ENCODE measurements around the gene DCTN4.

DCTN4 gene

GRCh38 chr5:150740992-150741391 lies 17.8 kb downstream of the DCTN4 start:
- no peak for DNase-seq (ENCODE audit: low read depth in 2 of 2)

DNA sequence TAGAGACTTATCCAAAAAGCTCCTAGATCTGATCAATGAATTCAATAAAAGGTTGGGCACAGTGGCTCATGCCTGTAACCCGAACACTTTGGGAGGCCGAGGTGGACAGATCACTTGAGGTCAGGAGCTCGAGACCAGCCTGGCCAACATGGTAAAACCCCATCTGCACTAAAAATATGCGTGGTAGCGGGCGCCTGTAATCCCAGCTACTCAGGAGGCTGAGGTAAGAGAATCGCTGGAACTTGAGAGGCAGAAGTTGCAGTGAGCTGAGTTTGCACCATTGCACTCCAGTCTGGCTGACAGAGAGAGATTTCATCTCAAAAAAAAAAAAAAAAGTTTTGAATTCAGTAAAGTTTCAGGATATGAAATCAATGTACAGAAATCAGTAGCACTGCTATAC lies 20.0 kb downstream of the DCTN4 start:
- DNase-seq (ENCODE audit: low read depth in 2 of 2), result no peak

DNA sequence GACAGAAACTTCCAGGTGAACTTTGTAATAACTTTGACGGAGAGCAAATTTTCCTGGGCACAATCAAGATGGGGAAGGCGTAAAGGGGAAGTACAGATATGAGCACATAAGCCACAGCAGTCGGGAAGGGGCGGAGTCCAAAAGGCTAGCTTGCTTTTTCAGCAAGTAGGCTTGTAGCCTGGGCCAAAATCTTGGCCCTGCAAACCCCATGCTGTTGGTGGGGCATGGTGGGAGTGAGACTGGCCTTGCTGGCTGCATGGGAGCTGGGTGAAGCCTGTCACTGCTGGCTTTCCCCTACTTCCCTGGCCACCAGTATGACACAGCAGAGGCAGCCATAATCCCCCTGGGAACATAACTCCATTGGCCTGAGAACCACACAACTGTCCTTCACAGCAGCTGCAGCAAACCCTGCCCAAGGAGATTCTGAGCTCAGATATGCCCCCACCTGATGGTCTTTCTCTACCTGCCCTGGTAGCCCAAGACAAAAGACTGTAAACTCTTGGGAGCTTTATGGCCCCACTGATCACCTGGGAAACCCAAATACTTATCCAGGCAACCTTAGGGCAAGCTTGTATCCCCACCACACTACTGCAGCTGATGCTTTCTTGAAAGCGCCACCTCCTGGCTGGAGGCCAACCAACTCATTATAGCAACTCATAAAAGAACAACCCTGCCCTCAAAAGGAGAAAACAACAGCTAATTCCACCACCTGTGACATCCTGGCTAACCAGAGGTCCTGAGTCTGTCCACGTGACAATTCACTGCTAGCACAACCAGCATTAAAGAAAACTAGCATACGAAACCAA lies 24.0 kb downstream of the DCTN4 start:
- peak; percentile 7 to 10 for DNase-seq (ENCODE audit: low read depth in 2 of 2)

DNA sequence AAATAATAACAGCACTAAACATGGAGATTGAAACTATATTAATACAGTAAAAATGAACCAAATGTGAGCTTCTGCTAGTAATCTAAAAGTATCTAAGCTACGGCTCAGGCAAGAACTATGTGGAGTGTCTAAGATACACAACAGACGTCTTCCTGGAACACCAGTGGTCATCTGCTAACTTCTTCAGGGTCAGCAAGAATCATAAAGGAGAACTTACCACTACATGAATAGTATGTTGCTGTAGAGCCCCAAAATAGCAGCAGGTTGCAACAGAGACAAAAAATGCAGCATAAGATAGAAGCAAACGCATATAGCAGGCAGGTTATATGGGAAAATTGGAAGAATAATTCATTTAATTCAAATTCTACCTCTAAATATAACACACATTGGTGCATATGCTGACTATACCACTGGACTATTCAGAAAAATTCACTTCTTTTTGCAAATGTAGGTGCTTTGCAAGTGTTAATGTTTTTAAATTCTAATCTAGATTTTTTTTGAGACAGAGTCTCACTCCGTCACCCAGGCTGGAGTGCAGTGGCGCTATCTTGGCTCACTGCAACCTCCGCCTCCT lies 27.1 kb downstream of the DCTN4 start:
- DNase-seq (ENCODE audit: low read depth in 2 of 2), result no peak

DNA sequence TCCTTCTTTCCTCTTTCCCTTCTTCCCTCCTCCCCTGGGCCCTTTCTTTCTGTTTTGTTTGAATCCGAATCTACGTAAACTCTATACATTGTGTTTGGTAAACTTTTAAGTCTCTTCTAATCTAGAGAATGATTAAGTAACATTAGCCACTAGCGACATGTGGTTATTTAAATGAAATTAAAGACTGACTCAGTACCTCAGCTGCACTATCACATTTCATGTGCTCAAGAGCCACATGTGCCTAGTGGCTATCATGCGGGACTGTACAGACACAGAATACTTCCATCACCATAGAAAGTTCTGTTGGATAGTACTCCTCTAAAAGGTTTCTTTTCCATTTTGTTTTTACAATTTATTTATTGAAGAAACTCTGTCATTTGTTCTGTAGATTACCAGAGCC lies 29.0 kb downstream of the DCTN4 start:
- no peak for DNase-seq (ENCODE audit: low read depth in 2 of 2)

- DNase-seq (ENCODE audit: low read depth in 2 of 2), result no peak
Observed at GRCh38 chr5:150723845-150724244, 35.0 kb downstream of the DCTN4 start.

DNA sequence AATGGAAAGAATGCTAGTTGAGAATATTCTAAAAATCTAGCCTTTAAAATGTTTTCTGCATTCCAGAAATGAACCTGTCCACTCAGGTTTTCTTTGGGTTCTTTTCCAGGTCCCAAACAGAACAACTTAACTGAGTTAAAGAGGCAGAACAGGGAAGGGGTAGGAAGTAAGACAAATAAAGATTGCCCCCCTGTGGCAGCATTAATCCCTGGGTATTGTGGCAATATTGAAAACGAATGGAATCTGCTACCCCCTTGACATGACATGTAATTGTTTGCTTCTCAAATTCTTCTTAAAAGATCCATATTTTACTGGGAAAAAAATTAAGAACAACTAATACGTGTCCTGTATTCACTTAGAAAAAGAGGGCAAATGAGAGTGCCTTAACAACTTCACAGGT lies 48.7 kb downstream of the DCTN4 start:
- DNase-seq (ENCODE audit: low read depth in 2 of 2), result no peak

GRCh38 chr5:150706776-150707390 lies 51.9 kb downstream of the DCTN4 start:
- DNase-seq (ENCODE audit: low read depth in 2 of 2), result no peak

DNA sequence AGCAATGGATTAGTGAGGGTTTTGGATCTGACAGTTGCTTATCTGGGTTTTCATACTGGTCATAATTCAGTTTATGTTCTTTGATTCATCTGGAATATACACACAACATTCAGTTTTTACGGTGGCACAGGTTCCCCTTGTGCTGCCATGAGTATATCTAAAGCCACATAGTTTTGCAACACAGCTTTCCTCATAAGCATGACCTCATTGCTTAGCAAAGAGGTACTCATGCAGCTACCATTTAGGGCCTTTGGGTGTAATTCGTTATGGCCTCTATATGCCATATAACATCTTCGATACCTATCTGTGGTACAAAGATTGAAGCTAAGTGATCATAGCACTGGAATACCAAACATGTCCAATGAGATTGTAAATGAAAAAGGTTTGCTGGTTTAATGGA lies 55.1 kb downstream of the DCTN4 start:
- no peak for DNase-seq (ENCODE audit: low read depth in 2 of 2)

- peak; percentile 82 to 86 for DNase-seq (ENCODE audit: low read depth in 2 of 2)
Observed at GRCh38 chr5:150700594-150701377, 58.0 kb downstream of the DCTN4 start, which contains the start of gene RBM22. Gene RBM22, minus strand, starts transcription at chr5:150701062. Its CDS starts 77 bp downstream, at chr5:150700985.

DNA sequence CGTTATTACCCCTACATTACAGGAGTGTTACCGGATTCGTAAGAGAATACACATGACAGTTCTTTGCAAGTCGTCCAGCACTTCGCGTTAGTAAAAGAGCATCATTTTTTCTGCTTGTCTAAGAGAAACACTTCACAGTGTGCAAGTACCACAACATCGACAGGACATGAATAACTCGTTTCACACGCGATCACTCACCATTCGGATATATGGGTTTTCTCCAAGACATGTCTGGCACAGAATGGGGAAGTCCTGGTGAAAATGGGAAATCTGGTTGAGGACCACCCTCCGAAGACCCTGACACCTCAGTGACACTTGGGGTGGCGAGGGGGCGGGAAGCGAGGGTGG lies 58.6 kb downstream of the DCTN4 start:
- DNase-seq (ENCODE audit: low read depth in 2 of 2), result no peak

DNA sequence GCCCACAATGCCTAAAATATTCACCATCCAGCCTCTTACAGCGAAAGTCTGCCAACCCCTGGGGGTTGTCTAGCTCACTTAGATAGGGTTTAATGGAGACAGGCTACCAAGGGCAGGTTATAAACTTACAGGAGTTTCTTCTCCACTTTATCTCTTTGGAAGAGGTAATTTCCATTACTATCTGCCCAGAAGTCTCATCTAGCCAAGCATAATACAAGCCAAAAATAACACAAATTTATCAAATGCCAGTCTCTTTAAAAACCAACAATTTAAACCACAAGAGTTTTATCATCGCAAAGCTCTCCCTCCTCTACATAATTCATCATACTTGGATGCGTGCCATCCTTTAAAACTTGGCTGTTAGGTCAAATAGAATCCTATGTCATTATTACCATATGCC lies 64.2 kb downstream of the DCTN4 start:
- DNase-seq (ENCODE audit: low read depth in 2 of 2), result no peak

DNA sequence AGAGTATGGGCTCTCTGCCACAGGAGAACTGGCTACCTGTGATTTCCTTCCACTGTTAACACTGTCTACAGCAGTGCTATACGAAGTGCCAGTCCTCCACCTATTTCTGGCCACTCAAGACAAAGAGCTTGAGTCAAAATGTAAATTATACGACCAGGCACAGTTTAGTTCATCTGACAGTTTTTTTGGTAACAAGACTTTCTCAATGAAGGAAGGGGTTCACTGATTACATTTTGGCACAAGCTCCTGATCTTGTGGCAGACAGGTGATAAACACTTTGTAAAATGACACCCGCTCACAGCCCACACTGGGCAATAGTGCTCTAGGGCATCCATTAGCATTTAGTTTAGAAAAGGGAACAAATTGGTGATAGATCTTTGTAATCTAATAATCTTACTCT lies 66.5 kb downstream of the DCTN4 start:
- DNase-seq (ENCODE audit: low read depth in 2 of 2), result no peak

DNA sequence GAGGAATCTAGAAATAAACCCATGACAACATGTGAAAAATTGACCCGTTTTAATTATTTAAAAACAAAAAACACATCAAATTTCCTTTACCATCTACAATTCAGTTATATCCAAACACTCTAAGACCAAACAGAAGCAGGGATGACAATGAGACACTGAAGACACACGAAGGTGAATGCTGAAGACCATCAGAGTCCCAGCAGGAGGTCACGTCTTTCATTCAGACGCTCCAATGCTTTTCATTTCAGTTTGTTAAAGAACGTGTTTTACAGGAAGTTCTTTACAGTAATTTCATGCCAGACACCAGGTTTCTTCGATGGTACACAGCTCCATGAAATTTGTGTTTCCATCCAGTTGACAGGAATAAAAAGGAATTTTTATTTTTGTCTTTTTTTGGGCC lies 68.1 kb downstream of the DCTN4 start:
- DNase-seq (ENCODE audit: low read depth in 2 of 2), result no peak

- no peak for DNase-seq (ENCODE audit: low read depth in 2 of 2)
Observed at GRCh38 chr5:150689120-150689519, 69.7 kb downstream of the DCTN4 start.

DNA sequence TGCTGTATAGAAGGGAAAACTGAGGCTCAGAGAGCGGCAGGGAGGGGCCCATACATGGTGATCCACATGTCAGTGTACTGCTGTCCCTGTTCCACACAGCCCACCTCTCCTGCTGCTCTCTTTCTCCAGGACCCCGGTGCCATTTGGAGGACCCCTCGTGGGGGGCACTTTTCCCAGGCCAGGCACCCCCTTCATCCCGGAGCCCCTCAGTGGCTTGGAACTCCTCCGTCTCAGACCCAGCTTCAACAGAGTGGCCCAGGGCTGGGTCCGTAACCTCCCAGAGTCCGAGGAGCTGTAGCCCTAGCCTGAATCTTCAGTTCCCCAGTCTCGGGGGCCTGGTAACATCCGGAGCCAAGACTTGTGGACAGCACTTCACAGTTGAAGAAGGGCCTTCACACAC lies 82.2 kb downstream of the DCTN4 start:
- no peak for DNase-seq (ENCODE audit: low read depth in 2 of 2)

DNA sequence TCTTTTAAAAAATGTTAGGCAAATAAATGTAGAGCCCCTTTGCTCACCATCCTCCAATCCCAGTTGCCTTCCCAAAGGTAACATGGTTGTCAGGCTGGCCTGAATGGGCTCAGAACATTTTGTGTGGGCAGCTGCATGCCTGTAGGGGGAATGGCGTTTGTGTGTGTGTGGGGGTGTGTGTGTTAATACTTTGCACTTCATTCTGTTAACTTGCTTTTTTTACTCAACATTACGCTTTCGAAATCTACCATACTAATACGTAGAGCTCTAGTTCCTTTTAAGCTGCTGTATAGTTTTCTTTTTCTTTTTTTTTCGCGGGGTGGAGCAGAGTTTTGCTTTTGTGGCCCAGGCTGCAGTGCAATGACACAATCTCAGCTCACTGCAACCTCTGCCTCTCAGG lies 83.7 kb downstream of the DCTN4 start:
- DNase-seq (ENCODE audit: low read depth in 2 of 2), result no peak

DNA sequence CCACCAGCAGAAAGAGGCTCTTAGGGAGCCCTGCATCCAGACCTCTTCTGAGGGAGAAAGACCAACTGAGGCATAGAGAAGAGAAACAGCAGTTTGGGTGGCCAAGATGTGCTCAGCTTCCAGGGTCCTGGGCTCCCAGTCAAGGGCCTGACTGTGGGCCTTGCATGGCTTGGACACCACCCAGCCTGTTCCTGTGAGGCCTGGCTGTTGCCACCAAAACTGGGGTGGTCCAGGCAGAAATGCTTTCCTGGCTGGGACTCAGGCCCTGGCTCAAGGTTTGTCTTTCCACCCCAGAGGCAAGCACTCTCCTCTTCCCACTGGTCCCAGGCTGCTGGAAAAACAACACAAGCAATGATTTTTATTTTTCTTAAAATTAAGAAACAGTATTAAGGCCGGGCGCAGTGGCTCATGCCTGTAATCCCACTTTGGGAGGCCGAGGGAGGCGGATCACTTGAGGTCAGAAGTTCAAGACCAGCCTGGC lies 84.4 kb downstream of the DCTN4 start:
- DNase-seq (ENCODE audit: low read depth in 2 of 2), result no peak

- DNase-seq (ENCODE audit: low read depth in 2 of 2), result no peak
Observed at GRCh38 chr5:150672884-150673275, 85.9 kb downstream of the DCTN4 start.

GRCh38 chr5:150672237-150672883 lies 86.5 kb downstream of the DCTN4 start:
- DNase-seq (ENCODE audit: low read depth in 2 of 2), result no peak

GRCh38 chr5:150671509-150672236 lies 87.1 kb downstream of the DCTN4 start:
- no peak for DNase-seq (ENCODE audit: low read depth in 2 of 2)

All from stimulated activated CD4-positive, alpha-beta T cell treated with anti-CD3 and anti-CD28 coated beads, Interleukin-4, amount 100 ng/mL, for 48 hours (primary cell).